ENCODE measurements around the gene CNKSR3.

The CNKSR3 gene

DNA sequence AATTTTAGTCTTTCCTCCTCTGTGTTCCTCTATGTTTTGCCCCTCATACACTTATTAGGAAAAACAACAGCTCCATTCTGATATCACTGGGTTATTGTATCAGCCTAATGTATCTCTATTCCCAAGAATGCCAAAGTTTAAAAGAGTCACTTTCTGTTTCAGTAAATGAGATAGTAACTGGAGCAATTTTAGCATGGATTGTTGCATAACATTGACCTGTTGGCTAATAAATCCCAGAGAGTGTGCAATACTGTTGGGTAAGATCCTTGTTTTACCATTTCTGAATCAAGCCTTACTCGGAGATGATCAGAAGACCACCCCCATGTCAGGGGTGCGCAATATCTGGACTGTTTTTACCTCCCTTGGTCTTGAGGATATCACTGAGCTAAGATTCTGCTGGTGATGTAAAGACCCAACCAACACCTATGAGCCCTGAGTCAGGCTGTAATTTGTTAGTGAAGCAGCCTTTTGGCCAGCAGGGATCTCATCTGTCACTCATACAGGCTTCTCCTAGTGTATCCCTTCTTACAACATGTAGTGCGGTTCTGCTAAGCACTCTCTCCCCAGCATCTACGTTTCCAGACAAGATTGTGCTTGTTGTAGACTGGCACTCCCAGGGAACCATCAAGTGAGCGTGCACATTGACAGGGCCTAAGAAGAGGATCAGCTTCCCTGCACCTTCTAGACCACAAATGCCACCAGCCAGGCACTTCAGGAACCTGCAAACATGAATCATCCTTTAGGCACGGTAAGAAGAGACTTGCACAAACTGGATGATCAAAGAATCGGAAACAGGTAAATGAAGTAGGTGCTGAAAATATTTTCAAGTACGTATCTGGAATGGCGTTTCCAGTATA lies 142.4 kb downstream of the CNKSR3 start:
- no peak overlapping the region for H3K4me3 ChIP-seq (ENCODE audit: low read depth, low read length)
- TF ChIP-seq, protein P1, sequence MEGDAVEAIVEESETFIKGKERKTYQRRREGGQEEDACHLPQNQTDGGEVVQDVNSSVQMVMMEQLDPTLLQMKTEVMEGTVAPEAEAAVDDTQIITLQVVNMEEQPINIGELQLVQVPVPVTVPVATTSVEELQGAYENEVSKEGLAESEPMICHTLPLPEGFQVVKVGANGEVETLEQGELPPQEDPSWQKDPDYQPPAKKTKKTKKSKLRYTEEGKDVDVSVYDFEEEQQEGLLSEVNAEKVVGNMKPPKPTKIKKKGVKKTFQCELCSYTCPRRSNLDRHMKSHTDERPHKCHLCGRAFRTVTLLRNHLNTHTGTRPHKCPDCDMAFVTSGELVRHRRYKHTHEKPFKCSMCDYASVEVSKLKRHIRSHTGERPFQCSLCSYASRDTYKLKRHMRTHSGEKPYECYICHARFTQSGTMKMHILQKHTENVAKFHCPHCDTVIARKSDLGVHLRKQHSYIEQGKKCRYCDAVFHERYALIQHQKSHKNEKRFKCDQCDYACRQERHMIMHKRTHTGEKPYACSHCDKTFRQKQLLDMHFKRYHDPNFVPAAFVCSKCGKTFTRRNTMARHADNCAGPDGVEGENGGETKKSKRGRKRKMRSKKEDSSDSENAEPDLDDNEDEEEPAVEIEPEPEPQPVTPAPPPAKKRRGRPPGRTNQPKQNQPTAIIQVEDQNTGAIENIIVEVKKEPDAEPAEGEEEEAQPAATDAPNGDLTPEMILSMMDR (conservative IDR thresholded peaks at IDR 0.05; ENCODE audit: low read depth, low read length) = no peak
- peak; percentile 22 for DNase-seq (ENCODE audit: low read depth)

DNA sequence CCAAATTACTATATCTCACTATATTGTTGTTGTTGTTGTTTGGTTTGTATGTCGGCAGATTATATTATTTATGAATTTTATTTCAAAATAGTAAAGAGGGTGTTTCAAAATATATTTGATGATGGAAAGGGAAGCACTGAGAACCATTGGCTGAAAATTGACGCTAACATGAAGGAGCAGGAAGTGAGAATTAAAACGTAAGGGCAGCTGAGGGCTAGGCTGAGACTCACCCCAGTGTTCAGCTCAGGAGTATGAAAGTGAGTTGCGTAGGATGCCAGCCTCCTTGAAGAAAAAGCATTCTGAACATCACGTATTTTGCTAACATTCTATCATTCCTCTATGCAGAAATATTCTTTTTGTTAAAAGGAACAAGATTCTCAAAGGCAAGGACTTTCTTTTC lies 143.1 kb downstream of the CNKSR3 start:
- H3K4me3 ChIP-seq (ENCODE audit: low read depth, low read length) = no peak overlapping the region
- DNase-seq (ENCODE audit: low read depth) = no peak
- TF ChIP-seq, protein P1 (conservative IDR thresholded peaks at IDR 0.05; ENCODE audit: low read depth, low read length) = no peak

DNA sequence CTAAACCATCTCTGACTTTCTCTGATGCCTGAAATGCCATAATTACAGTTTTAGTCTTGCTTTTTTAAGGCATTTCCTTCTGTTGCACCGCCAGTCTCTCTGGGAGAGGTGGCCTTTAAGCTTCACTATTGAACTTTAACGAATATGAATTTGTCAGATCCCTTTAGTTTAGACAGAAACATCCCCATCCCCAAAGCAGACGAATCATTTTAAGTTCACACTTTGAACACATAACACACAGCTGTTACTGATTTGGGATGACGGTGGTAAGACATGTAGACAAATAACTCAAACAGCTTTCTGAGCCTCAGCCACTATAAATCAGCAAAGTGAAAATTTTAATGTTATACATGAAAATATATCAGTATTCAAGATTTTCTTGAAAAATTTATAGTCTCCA lies 146.7 kb downstream of the CNKSR3 start:
- TF ChIP-seq, protein P1 (conservative IDR thresholded peaks at IDR 0.05; ENCODE audit: low read depth, low read length) = no peak
- no peak for DNase-seq (ENCODE audit: low read depth)

DNA sequence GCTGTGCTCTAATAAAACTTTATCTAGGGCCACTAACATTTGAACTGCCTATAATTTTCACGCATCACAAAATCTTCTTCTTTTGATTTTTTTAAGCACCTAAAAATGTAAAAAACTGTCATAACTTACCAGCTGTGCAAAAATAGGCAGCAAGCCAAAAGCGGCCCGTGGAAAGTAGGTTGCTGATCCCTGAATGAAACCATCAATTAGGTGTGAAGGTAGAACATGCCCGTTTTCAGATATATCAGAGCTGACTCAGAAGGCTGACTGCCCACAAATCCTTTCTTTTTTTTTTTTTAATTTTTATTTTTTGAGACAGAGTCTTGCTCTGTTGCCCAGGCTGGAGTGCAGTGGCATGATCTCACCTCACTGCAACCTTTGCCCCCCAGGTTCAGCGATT lies 149.0 kb downstream of the CNKSR3 start:
- no peak overlapping the region for H3K4me3 ChIP-seq (ENCODE audit: low read depth, low read length)
- TF ChIP-seq, protein P1 (conservative IDR thresholded peaks at IDR 0.05; ENCODE audit: low read depth, low read length) = no peak
- DNase-seq (ENCODE audit: low read depth) = no peak

More for the DNA sequence above, 146.7 kb downstream of the CNKSR3 start:
- H3K4me3 ChIP-seq (ENCODE audit: low read depth, low read length) = no peak overlapping the region

DNA sequence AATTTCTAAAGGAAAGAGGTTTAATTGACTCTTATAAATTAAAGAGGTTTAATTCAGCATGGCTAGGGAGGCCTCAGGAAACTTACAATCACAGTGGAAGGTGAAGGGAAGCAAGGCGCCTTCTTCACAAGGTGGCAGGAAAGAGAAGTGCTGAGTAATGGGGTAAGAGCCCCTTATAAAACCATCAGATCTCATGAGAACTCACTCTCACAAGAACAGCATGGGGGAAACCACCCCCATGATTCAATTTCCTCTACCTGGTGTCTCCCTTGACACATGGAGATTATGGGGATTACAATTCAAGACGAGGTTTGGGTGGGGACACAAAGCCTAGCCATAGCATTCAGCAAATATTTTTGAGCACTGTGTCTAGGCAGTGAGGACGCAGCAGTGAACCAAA lies 150.0 kb downstream of the CNKSR3 start:
- TF ChIP-seq, protein P1 (conservative IDR thresholded peaks at IDR 0.05; ENCODE audit: low read depth, low read length) = no peak
- DNase-seq (ENCODE audit: low read depth) = no peak
- no peak overlapping the region for H3K4me3 ChIP-seq (ENCODE audit: low read depth, low read length)

DNA sequence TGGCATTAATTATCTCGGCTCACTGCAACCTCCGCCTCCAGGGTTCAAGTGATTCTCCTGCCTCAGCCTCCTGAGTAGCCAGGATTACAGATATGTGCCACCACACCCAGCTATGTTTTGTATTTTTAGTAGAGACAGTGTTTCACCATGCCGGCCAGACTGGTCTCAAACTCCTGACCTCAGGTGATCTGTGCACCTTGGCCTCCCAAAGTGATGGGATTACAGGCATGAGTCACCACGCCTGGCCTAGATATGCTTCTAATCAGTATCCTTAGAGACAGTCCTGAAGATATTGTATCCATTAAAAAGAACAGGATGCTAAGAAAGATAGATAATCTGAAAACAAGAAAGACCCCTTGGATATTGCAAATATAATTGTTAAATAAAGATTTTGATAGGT lies 150.8 kb downstream of the CNKSR3 start:
- TF ChIP-seq, protein P1 (conservative IDR thresholded peaks at IDR 0.05; ENCODE audit: low read depth, low read length) = no peak
- no peak overlapping the region for H3K4me3 ChIP-seq (ENCODE audit: low read depth, low read length)

DNA sequence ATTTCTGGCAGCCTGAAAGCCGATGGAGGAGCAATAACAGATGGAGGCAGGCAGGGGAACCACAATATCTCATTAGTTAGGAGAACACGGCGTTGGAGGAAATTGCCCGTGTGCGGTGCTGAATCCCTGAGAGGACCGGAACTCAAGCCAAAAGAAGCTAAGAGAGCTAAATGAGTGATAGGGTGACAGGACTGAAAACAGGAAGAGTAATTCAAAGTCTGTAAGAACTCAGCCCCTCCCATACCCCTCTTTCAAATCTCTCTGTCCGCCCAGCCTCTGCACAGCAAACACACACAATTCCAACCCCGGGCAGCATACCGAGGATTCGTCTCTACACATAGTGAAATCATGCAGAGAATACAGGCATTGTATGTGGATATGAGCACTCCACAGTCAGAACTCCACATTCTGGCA lies 151.3 kb downstream of the CNKSR3 start:
- DNase-seq (ENCODE audit: low read depth) = no peak
- TF ChIP-seq, protein P1 (conservative IDR thresholded peaks at IDR 0.05; ENCODE audit: low read depth, low read length) = no peak
- no peak overlapping the region for H3K4me3 ChIP-seq (ENCODE audit: low read depth, low read length)

More for the DNA sequence above, 150.8 kb downstream of the CNKSR3 start:
- DNase-seq (ENCODE audit: low read depth) = no peak
